BLaER1 treated with 17β-estradiol and CSF1 and Interleukin-3, amounts not matched to agents 10 nM and 100 nM (cell line): ENCODE measurements around the gene ZFTA.
"Not testable (repeated sequence)": the region's sequence is repeated elsewhere in the genome, so short reads cannot be mapped to it uniquely, and the experiment has no call there.

Experiments used
- H3K27ac ChIP-seq, 11 experiments: shearing (Covaris generic); formaldehyde crosslinking; 2 replicates each; pipeline ENCODE4 v1.8.1; 2022
- H3K27me3 ChIP-seq, 11 experiments: shearing (Covaris generic); formaldehyde crosslinking; 2 replicates each; pipeline ENCODE4 v1.8.1; 2022
- H3K36me3 ChIP-seq, 11 experiments: shearing (Covaris generic); formaldehyde crosslinking; 2 replicates each; pipeline ENCODE4 v1.8.1; 2022
- H3K4me1 ChIP-seq, 10 experiments: shearing (Covaris generic); formaldehyde crosslinking; 2 replicates each; pipeline ENCODE4 v1.8.1; 2022
- H3K4me2 ChIP-seq, 11 experiments: shearing (Covaris generic); formaldehyde crosslinking; 2 replicates each; pipeline ENCODE4 v1.8.1; 2022
- H3K4me3 ChIP-seq, 10 experiments: shearing (Covaris generic); formaldehyde crosslinking; 2 replicates each; pipeline ENCODE4 v1.8.1; 2022
- H3K9ac ChIP-seq, 11 experiments: shearing (Covaris generic); formaldehyde crosslinking; 2 replicates each; pipeline ENCODE4 v1.8.1; 2022
- H3K9me3 ChIP-seq, 11 experiments: shearing (Covaris generic); formaldehyde crosslinking; replicated peaks in 1 of 11; 2 replicates each; pipeline ENCODE4 v1.8.1; 2022
- H4K20me1 ChIP-seq, 11 experiments: shearing (Covaris generic); formaldehyde crosslinking; 2 replicates each; pipeline ENCODE4 v1.8.1; 2022
- Cebpa-rat ChIP-seq, 11 experiments: shearing (Covaris generic); IDR thresholded peaks; 2 replicates each; pipeline ENCODE4 v1.8.1; 2022

Gene ZFTA

GRCh38 chr11:63791495-63792167 lies 23.1 kb upstream of the ZFTA start:
- no peaks in the 10 kb centered on the region for H4K20me1 ChIP-seq
- H3K4me2 ChIP-seq: no peak overlapping the region
- no peak for TF ChIP-seq Cebpa-rat (IDR thresholded peaks at IDR 0.05)
- peaks cover 0 to 16% (median 11%) of the 10 kb centered on the region in 10 experiments; a peak in 12 of 20 replicates for H3K4me1 ChIP-seq
- H3K27ac ChIP-seq: peak overlapping the region in 2 of 11 experiments; percentile 18 to 23; a peak in 7 of 22 replicates
- H3K4me3 ChIP-seq: peak overlapping the region in 1 of 10 experiments; percentile 14; a peak in 1 of 20 replicates
- H3K9me3 ChIP-seq: peaks cover 40 to 68% (median 56%) of the 10 kb centered on the region in 11 experiments
- H3K36me3 ChIP-seq: peaks cover 0 to 6% (median 0%) of the 10 kb centered on the region in 11 experiments; a peak in 2 of 22 replicates
- no peak overlapping the region for H3K9ac ChIP-seq
- H3K27me3 ChIP-seq: no peaks in the 10 kb centered on the region

DNA sequence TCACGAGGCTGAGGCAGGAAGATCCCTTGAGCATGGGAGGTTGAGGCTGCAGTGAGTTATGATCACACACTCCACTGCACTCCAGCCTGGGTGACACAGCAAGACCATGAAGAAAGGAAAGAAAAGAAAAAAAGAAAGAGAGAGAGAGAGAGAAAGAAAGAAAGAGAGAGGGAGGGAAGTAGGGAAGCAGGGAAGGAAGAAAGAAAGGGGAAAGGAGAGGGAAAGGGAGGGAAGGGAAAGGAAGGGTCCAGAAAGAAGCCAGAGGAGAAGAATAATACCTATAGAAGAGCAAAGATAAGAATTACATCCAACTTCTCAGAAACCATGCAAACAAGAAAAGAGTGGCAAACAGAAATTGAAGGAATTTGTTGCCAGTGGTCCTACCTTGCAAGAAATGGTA lies 17.2 kb upstream of the ZFTA start:
- Histone ChIP-seq H3K4me3 (no peak overlapping the region), H3K9ac (no peak overlapping the region), H3K27ac (no peak overlapping the region), H3K4me1 (peaks cover 5 to 18% (median 13%) of the 10 kb centered on the region in 10 experiments; a peak in 15 of 20 replicates), H3K36me3 (no peaks in the 10 kb centered on the region), H3K4me2 (no peak overlapping the region), H3K27me3 (no peaks in the 10 kb centered on the region), H3K9me3 (peaks cover 10 to 18% (median 11%) of the 10 kb centered on the region in 11 experiments), H4K20me1 (no peaks in the 10 kb centered on the region)
- TF ChIP-seq Cebpa-rat (IDR thresholded peaks at IDR 0.05): no peak

- peak overlapping the region in 8 of 11 experiments; percentile 12 to 59 (median 46); a peak in 12 of 22 replicates for H3K27ac ChIP-seq
- H3K4me3 ChIP-seq: no peak overlapping the region
- H3K4me1 ChIP-seq: peaks cover 0 to 12% (median 10%) of the 10 kb centered on the region in 10 experiments; a peak in 14 of 20 replicates
- TF ChIP-seq Cebpa-rat (IDR thresholded peaks at IDR 0.05): no peak
- H3K27me3 ChIP-seq: no peaks in the 10 kb centered on the region
- H4K20me1 ChIP-seq: no peaks in the 10 kb centered on the region
- H3K36me3 ChIP-seq: no peaks in the 10 kb centered on the region
- H3K4me2 ChIP-seq: peak overlapping the region in 10 of 11 experiments; percentile 3 to 56 (median 32); a peak in 11 of 22 replicates
- peak overlapping the region in 1 of 11 experiments; percentile 18; a peak in 1 of 22 replicates for H3K9ac ChIP-seq
- H3K9me3 ChIP-seq: peaks cover 0 to 3% (median 0%) of the 10 kb centered on the region in 11 experiments; a peak in 3 of 22 replicates
Observed at GRCh38 chr11:63783925-63784592, 15.5 kb upstream of the ZFTA start.

- Histone ChIP-seq H3K4me2 (no peak overlapping the region), H3K4me1 (peaks cover 0 to 12% (median 10%) of the 10 kb centered on the region in 10 experiments; a peak in 14 of 20 replicates), H3K9me3 (no peaks in the 10 kb centered on the region), H4K20me1 (no peaks in the 10 kb centered on the region), H3K27me3 (no peaks in the 10 kb centered on the region), H3K9ac (no peak overlapping the region), H3K27ac (no peak overlapping the region), H3K4me3 (no peak overlapping the region), H3K36me3 (no peaks in the 10 kb centered on the region)
- TF ChIP-seq Cebpa-rat (IDR thresholded peaks at IDR 0.05): no peak
Observed at GRCh38 chr11:63782749-63783148, 14.2 kb upstream of the ZFTA start.

- Histone ChIP-seq H3K27me3 (no peaks in the 10 kb centered on the region), H3K9me3 (0 out of 22 replicates have a peak, but pooled peaks cover 0 to 4% (median 0%) of the 10 kb centered on the region in 11 experiments), H3K27ac (no peak overlapping the region), H3K4me1 (peaks cover 0 to 8% (median 6%) of the 10 kb centered on the region in 10 experiments; a peak in 14 of 20 replicates), H3K4me2 (no peak overlapping the region), H3K4me3 (no peak overlapping the region), H3K9ac (no peak overlapping the region), H4K20me1 (no peaks in the 10 kb centered on the region), H3K36me3 (no peaks in the 10 kb centered on the region)
- no peak for TF ChIP-seq Cebpa-rat (IDR thresholded peaks at IDR 0.05)
Observed at GRCh38 chr11:63779039-63779438, 10.5 kb upstream of the ZFTA start.

DNA sequence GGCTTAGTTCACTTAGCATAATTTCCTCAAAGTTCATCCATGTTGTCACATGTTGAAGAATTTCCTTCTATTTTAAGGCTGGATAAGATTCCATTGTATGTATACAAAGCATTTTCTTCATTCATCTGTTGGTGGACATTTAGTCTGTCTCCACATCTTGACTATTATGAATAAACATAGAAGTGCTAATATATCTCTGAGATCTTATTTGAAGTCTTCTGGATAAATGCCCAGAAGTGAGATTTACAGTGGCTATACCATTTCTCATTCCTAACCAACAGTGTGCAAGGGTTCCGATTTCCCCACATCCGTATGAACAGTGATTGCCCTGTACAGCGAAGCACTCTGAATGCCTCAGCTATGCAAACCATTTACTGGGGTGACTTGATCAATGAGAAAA lies 6.6 kb upstream of the ZFTA start:
- TF ChIP-seq Cebpa-rat (IDR thresholded peaks at IDR 0.05): no peak
- Histone ChIP-seq H3K9me3 (0 out of 22 replicates have a peak, but pooled peaks cover 0 to 4% (median 0%) of the 10 kb centered on the region in 11 experiments), H3K4me3 (no peak overlapping the region)

DNA sequence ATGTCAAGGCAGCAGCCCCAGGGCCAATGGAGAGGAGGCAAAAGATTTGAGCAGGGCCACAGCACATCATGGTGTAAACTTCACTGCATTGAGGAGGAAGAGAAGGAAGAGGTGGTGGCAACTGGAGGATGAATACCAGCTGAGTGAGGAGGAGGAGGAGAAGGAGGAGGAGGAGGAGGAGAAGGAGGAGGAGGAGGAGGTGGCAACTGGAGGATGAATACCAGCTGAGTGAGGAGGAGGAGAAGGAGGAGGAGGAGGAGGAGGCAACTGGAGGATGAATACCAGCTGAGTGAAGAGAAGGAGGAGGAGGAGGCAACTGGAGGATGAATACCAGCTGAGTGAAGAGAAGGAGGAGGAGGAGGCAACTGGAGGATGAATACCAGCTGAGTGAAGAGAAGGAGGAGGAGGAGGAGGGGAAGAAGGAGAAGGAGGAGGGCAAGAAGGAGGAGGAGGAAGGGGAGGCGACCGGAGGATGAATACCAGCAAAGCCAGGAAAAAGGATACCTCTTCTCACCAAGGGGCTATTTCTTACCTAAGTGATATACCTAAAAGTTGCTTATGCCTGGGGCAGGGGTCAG lies 3.3 kb upstream of the ZFTA start:
- not testable (repeated sequence) for H3K4me3 ChIP-seq, H3K4me2 ChIP-seq

More for the DNA sequence above, 6.6 kb upstream of the ZFTA start:
- H3K4me2 ChIP-seq: no peak overlapping the region
- H3K27me3 ChIP-seq: peaks cover 0 to 26% (median 14%) of the 10 kb centered on the region in 11 experiments; a peak in 21 of 22 replicates
- no peak overlapping the region for H3K9ac ChIP-seq
- H3K36me3 ChIP-seq: no peaks in the 10 kb centered on the region
- peaks cover 0 to 5% (median under 1%) of the 10 kb centered on the region in 10 experiments; a peak in 11 of 20 replicates for H3K4me1 ChIP-seq
- H4K20me1 ChIP-seq: peaks cover 0 to 3% (median 0%) of the 10 kb centered on the region in 11 experiments; a peak in 3 of 22 replicates
- H3K27ac ChIP-seq: no peak overlapping the region

GRCh38 chr11:63770763-63771162 lies 2.2 kb upstream of the ZFTA start:
- 0 out of 22 replicates have a peak overlapping the region, but pooled peaks of 1 of the 11 experiments have one; percentile 97 for H3K4me2 ChIP-seq
- no peaks in the 10 kb centered on the region for H3K9me3 ChIP-seq
- peaks cover 15 to 38% (median 27%) of the 10 kb centered on the region in 11 experiments for H3K27me3 ChIP-seq
- no peak overlapping the region for H3K27ac ChIP-seq
- TF ChIP-seq Cebpa-rat (IDR thresholded peaks at IDR 0.05): no peak; a peak in 1 of 22 replicates
- H3K9ac ChIP-seq: no peak overlapping the region
- peaks cover 21 to 28% (median 26%) of the 10 kb centered on the region in 10 experiments for H3K4me1 ChIP-seq
- peaks cover 0 to 34% (median 23%) of the 10 kb centered on the region in 11 experiments; a peak in 19 of 22 replicates for H4K20me1 ChIP-seq
- H3K36me3 ChIP-seq: peaks cover 0 to 9% (median 5%) of the 10 kb centered on the region in 11 experiments; a peak in 6 of 22 replicates
- H3K4me3 ChIP-seq: no peak overlapping the region

More for the DNA sequence above, 3.3 kb upstream of the ZFTA start:
- H3K4me1 ChIP-seq: peaks cover 10 to 17% (median 16%) of the 10 kb centered on the region in 10 experiments
- not testable (repeated sequence) for H3K9me3 ChIP-seq, H3K27ac ChIP-seq, H3K9ac ChIP-seq, H3K36me3 ChIP-seq
- H4K20me1 ChIP-seq: peaks cover 0 to 24% (median 12%) of the 10 kb centered on the region in 11 experiments; a peak in 19 of 22 replicates
- peaks cover 15 to 38% (median 27%) of the 10 kb centered on the region in 11 experiments for H3K27me3 ChIP-seq
